ENCODE measurements around the gene ITGB1BP1. TPM values are rescaled to one million over a fixed set of nuclear protein-coding genes. Genes with fewer than 3 reads are reported as not detected.
A peak's percentile ranks its signal among the peaks of the same experiment; 100 is the strongest.

ITGB1BP1 gene
- total RNA-seq, 2 experiments from 2014 or later: 54.0 to 102 TPM

GRCh38 chr2:9465170-9465569 lies 41.8 kb upstream of the ITGB1BP1 start:
- intact Hi-C loops (cut with micrococcal nuclease; ENCODE audit: unreplicated experiment): no loop called here
- Histone ChIP-seq H3K4me2 (ENCODE audit: low read length) (peak overlapping the region; percentile 21; the same call in 1 of the 2 replicates), H3K27ac (ENCODE audit: low read depth, low read length, poor library complexity, severe bottlenecking) (peak overlapping the region; percentile 23), H4K20me1 (ENCODE audit: insufficient read depth, low read length) (no peaks in the 10 kb centered on the region), H3K4me1 (ENCODE audit: insufficient read depth, low read length, poor library complexity, severe bottlenecking) (peaks cover 19% of the 10 kb centered on the region), H3K9me2 (ENCODE audit: insufficient read depth, low read length) (no peaks in the 10 kb centered on the region), H3K36me3 (ENCODE audit: insufficient read depth, low read length) (peaks cover 83% of the 10 kb centered on the region), H3K4me3 (ENCODE audit: low read depth, low read length, poor library complexity, severe bottlenecking) (no peak overlapping the region), H3K79me2 (ENCODE audit: insufficient read depth, low read depth, low read length) (no peaks in the 10 kb centered on the region), H2AFZ (ENCODE audit: low read length) (no peak overlapping the region), H3K9me3 (ENCODE audit: low read length) (no peaks in the 10 kb centered on the region)
- no peak for DNase-seq (ENCODE audit: low spot score)
- CTCF ChIA-PET (ENCODE audit: unreplicated experiment): no interaction called here
- POLR2A ChIA-PET: interaction anchor here (0.6 to 1.0 kb wide), 3 partner anchors 10 to 165 kb away, joined by 3 to 4 read pairs (median 3); partner anchors contain the start of gene YWHAQ
- BruUV-seq (replicated peaks): no TSS peak
- TF ChIP-seq CTCF (conservative IDR thresholded peaks at IDR 0.05; ENCODE audit: low read length) (no peak), EZH2phosphoT487 (IDR thresholded peaks at IDR 0.05; ENCODE audit: borderline replicate concordance, low read depth, low read length) (no peak)

- no peak for TF ChIP-seq EZH2phosphoT487 (IDR thresholded peaks at IDR 0.05; ENCODE audit: borderline replicate concordance, low read depth, low read length)
- TF ChIP-seq CTCF (conservative IDR thresholded peaks at IDR 0.05; ENCODE audit: low read length): no peak
- intact Hi-C loops (cut with micrococcal nuclease; ENCODE audit: unreplicated experiment): no loop called here
Measured at GRCh38 chr2:9463698-9464034, 40.3 kb upstream of the ITGB1BP1 start.

GRCh38 chr2:9462886-9463697 lies 39.8 kb upstream of the ITGB1BP1 start:
- H4K20me1 ChIP-seq (ENCODE audit: insufficient read depth, low read length): no peaks in the 10 kb centered on the region
- H3K9me3 ChIP-seq (ENCODE audit: low read length): no peaks in the 10 kb centered on the region
- H2AFZ ChIP-seq (ENCODE audit: low read length): no peak overlapping the region
- no peak overlapping the region for H3K4me2 ChIP-seq (ENCODE audit: low read length)
- CTCF ChIA-PET (ENCODE audit: unreplicated experiment): no interaction called here
- no TSS peak for BruUV-seq (replicated peaks)
- peaks cover 19% of the 10 kb centered on the region for H3K4me1 ChIP-seq (ENCODE audit: insufficient read depth, low read length, poor library complexity, severe bottlenecking)
- no peaks in the 10 kb centered on the region for H3K79me2 ChIP-seq (ENCODE audit: insufficient read depth, low read depth, low read length)
- no peak overlapping the region for H3K4me3 ChIP-seq (ENCODE audit: low read depth, low read length, poor library complexity, severe bottlenecking)
- peak overlapping the region; percentile 2 for H3K27ac ChIP-seq (ENCODE audit: low read depth, low read length, poor library complexity, severe bottlenecking)
- no peak for DNase-seq (ENCODE audit: low spot score)
- POLR2A ChIA-PET: interaction anchor here (0.9 to 1.3 kb wide), 2 partner anchors 17 to 22 kb away, joined by 3 read pairs; no protein-coding TSS in a partner anchor
- peaks cover 84% of the 10 kb centered on the region for H3K36me3 ChIP-seq (ENCODE audit: insufficient read depth, low read length)
- no peaks in the 10 kb centered on the region for H3K9me2 ChIP-seq (ENCODE audit: insufficient read depth, low read length)
- no peak for TF ChIP-seq CTCF (conservative IDR thresholded peaks at IDR 0.05; ENCODE audit: low read length)
- no peak for TF ChIP-seq EZH2phosphoT487 (IDR thresholded peaks at IDR 0.05; ENCODE audit: borderline replicate concordance, low read depth, low read length)
- intact Hi-C loops (cut with micrococcal nuclease; ENCODE audit: unreplicated experiment): no loop called here

More at GRCh38 chr2:9463698-9464034, 40.3 kb upstream of the ITGB1BP1 start:
- POLR2A ChIA-PET: no interaction called here
- Histone ChIP-seq H3K79me2 (ENCODE audit: insufficient read depth, low read depth, low read length) (no peaks in the 10 kb centered on the region), H3K36me3 (ENCODE audit: insufficient read depth, low read length) (peaks cover 82% of the 10 kb centered on the region), H3K4me2 (ENCODE audit: low read length) (no peak overlapping the region), H3K4me3 (ENCODE audit: low read depth, low read length, poor library complexity, severe bottlenecking) (no peak overlapping the region), H3K4me1 (ENCODE audit: insufficient read depth, low read length, poor library complexity, severe bottlenecking) (peaks cover 19% of the 10 kb centered on the region), H4K20me1 (ENCODE audit: insufficient read depth, low read length) (no peaks in the 10 kb centered on the region), H3K9me3 (ENCODE audit: low read length) (no peaks in the 10 kb centered on the region), H3K9me2 (ENCODE audit: insufficient read depth, low read length) (no peaks in the 10 kb centered on the region), H2AFZ (ENCODE audit: low read length) (no peak overlapping the region), H3K27ac (ENCODE audit: low read depth, low read length, poor library complexity, severe bottlenecking) (peak overlapping the region; percentile 2)
- DNase-seq (ENCODE audit: low spot score): peak; percentile 37
- CTCF ChIA-PET (ENCODE audit: unreplicated experiment): no interaction called here
- no TSS peak for BruUV-seq (replicated peaks)

All from OCI-LY7 (cell line).